Progenitor cell of endocrine pancreas (in vitro differentiated cells): ENCODE results near the gene S1PR1. TPM values are rescaled to one million over a fixed set of nuclear protein-coding genes. Genes with fewer than 3 reads are reported as not detected.
"Not testable (repeated sequence)": the region's sequence is repeated elsewhere in the genome, so short reads cannot be mapped to it uniquely, and the experiment has no call there.

ENCODE experiments used
- DNase-seq: peaks from one replicate; pipeline ENCODE4 v3.0.0; 2021; ENCODE audit warnings: low spot score; ENCODE audit not compliant: unreplicated experiment
- H3K27ac Mint-ChIP-seq: 2 replicates; pipeline ENCODE4 v1.8.0; 2021; ENCODE audit warnings: mild to moderate bottlenecking, moderate library complexity, mixed read lengths
- H3K27me3 Mint-ChIP-seq: 2 replicates; pipeline ENCODE4 v1.8.0; 2021; ENCODE audit warnings: mixed read lengths
- H3K36me3 Mint-ChIP-seq: 2 replicates; pipeline ENCODE4 v1.8.0; 2022; ENCODE audit warnings: mixed read lengths; ENCODE audit not compliant: insufficient read depth
- H3K4me1 Mint-ChIP-seq: 2 replicates; pipeline ENCODE4 v1.8.0; 2021; ENCODE audit warnings: low read depth, mixed read lengths
- H3K4me3 Mint-ChIP-seq: 2 replicates; pipeline ENCODE4 v1.8.0; 2021; ENCODE audit warnings: low read depth, mild to moderate bottlenecking, moderate library complexity, mixed read lengths
- H3K9me3 Mint-ChIP-seq: 2 replicates; pipeline ENCODE4 v1.8.0; 2021; ENCODE audit warnings: low read depth, mixed read lengths
- CTCF ChIP-seq: fragments of 200-600 bp; sonication (generic); IDR thresholded peaks from one replicate; pipeline ENCODE4 v1.5.0; 2021; ENCODE audit warnings: antibody characterized with exemption, mild to moderate bottlenecking; ENCODE audit not compliant: unreplicated experiment
- long read RNA-seq: library from polyadenylated mRNA; unstranded; transcript quantifications from one replicate; pipeline ENCODE4 v2.0.0, GENCODE V29; 2020
- total RNA-seq: library from RNA; stranded (reverse); gene quantifications from 2 replicates; pipeline ENCODE4 v1.2.1, GENCODE V29; 2021

Gene S1PR1
- 0.89 and 1.1 TPM in 2 replicates for total RNA-seq
- long read RNA-seq, partial matches to known transcripts, result 0 of 2 reads
- long read RNA-seq, other reads (novel, unspliced or antisense), result 2 of 2 reads

GRCh38 chr1:101236516-101237228, at the start of gene S1PR1:
Gene S1PR1 (plus strand): TSS chr1:101237019. CDS start chr1:101238985, 1,966 bp downstream.
- Mint-ChIP-seq H3K27ac (peak within 1 kb of the TSS; percentile 91), H3K4me3 (peak within 1 kb of the TSS; percentile 85), H3K27me3 (peaks cover 70% of the 10 kb centered on the region), H3K4me1 (peaks cover 19% of the 10 kb centered on the region), H3K36me3 (no peaks in the 10 kb centered on the region), H3K9me3 (no peaks in the 10 kb centered on the region)
- TF ChIP-seq CTCF, result no peak
- DNase-seq, result peak; percentile 56

GRCh38 chr1:101187297-101187696, 49.5 kb upstream of the S1PR1 start:
- no peaks in the 10 kb centered on the region for H3K36me3 Mint-ChIP-seq
- H3K27me3 Mint-ChIP-seq, result peaks cover 14% of the 10 kb centered on the region
- no peak overlapping the region for H3K27ac Mint-ChIP-seq
- DNase-seq, result no peak
- H3K9me3 Mint-ChIP-seq, result peaks cover 2% of the 10 kb centered on the region
- TF ChIP-seq CTCF, result no peak
- H3K4me1 Mint-ChIP-seq, result no peaks in the 10 kb centered on the region
- no peak overlapping the region for H3K4me3 Mint-ChIP-seq

DNA sequence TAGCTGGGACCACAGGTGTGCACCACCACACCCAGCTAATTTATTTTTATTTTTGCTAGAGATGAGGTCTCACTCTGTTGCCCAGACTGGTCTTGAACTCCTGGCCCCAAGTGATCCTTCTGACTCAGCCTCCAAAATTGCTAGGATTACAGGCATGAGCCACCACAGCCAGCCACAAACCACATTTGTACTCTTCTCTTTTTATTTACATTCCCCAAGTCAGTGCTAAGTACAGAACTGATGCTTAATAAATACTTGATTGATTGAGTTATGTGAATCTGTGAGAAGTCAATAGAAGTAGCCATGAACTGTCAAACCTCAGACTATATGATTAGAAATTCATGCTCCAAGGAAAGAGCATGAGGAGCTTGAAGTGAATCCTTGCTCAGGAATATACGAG, 48.5 kb upstream of the S1PR1 start:
- H3K9me3 Mint-ChIP-seq, result peaks cover 2% of the 10 kb centered on the region
- H3K36me3 Mint-ChIP-seq, result no peaks in the 10 kb centered on the region
- H3K27ac Mint-ChIP-seq, result no peak overlapping the region
- peaks cover 12% of the 10 kb centered on the region for H3K27me3 Mint-ChIP-seq
- no peaks in the 10 kb centered on the region for H3K4me1 Mint-ChIP-seq
- TF ChIP-seq CTCF, result no peak
- H3K4me3 Mint-ChIP-seq, result no peak overlapping the region
- no peak for DNase-seq

DNA sequence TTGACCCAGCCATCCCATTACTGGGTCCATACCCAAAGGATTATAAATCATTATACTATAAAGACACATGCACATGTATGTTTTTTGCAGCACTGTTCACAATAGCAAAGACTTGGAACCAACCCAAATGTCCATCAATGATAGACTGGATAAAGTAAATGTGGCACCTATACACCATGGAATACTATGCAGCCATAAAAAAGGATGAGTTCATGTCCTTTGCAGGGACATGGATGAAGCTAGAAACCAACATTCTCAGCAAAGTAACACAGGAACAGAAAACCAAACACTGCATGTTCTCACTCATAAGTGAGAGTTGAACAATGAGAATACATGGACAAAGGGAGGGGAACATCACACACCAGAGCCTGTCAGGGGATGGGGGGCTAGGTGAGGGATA, 47.9 kb upstream of the S1PR1 start:
- not testable (repeated sequence) for H3K4me1 Mint-ChIP-seq, H3K4me3 Mint-ChIP-seq, H3K27ac Mint-ChIP-seq, H3K36me3 Mint-ChIP-seq, DNase-seq, H3K27me3 Mint-ChIP-seq, H3K9me3 Mint-ChIP-seq

GRCh38 chr1:101190441-101190840, 46.4 kb upstream of the S1PR1 start:
- no peak overlapping the region for H3K27ac Mint-ChIP-seq
- H3K4me1 Mint-ChIP-seq, result no peaks in the 10 kb centered on the region

More at GRCh38 chr1:101190441-101190840, 46.4 kb upstream of the S1PR1 start:
- Mint-ChIP-seq H3K36me3 (no peaks in the 10 kb centered on the region), H3K27me3 (peaks cover 7% of the 10 kb centered on the region), H3K4me3 (no peak overlapping the region), H3K9me3 (peaks cover 2% of the 10 kb centered on the region)
- TF ChIP-seq CTCF, result no peak
- DNase-seq, result no peak
